PC-9 (cell line): ENCODE measurements around the gene SMO. TPM values are rescaled to one million over a fixed set of nuclear protein-coding genes. Genes with fewer than 3 reads are reported as not detected.
"Not testable (repeated sequence)": the region's sequence is repeated elsewhere in the genome, so short reads cannot be mapped to it uniquely, and the experiment has no call there.

Source experiments
- BruUV-seq: library from RNA; stranded (reverse); fragments of 400-500 nt; replicated peaks from 2 replicates; lab custom pipeline; 2021; lab: Mats Ljungman, UMichigan
- CTCF ChIA-PET: fragments of 300-600 bp; sonication (Branson Sonifier 250); formaldehyde crosslinking; loops from one replicate; lab custom pipeline; 2022; ENCODE audit warnings: antibody characterized with exemption; lab: Charles Lee
- POLR2A ChIA-PET: fragments of 300-600 bp; sonication (Branson Sonifier 250); formaldehyde crosslinking; loops from one replicate; lab custom pipeline; 2022; ENCODE audit warnings: antibody characterized with exemption; ENCODE audit not compliant: unreplicated experiment; lab: Charles Lee
- DNase-seq, 2 experiments: peaks; one replicate each; pipeline versions ENCODE4 v3.0.0 to v3.0.0-alpha.2; 2015 to 2022; ENCODE audit warnings: mixed read lengths in 1 of 2
- H2AFZ ChIP-seq: fragments of 200-600 bp; sonication (generic); 2 replicates; pipeline ENCODE4 v1.8.1; 2017; ENCODE audit warnings: antibody characterized with exemption
- H3F3A ChIP-seq: fragments of 200-600 bp; sonication (generic); 2 replicates; pipeline ENCODE4 v1.8.1; 2017; ENCODE audit warnings: antibody characterized with exemption, mild to moderate bottlenecking, low read depth; ENCODE audit not compliant: insufficient read depth
- H3K27ac ChIP-seq: fragments of 200-600 bp; sonication (generic); 2 replicates; pipeline ENCODE4 v1.6.1; 2016; ENCODE audit warnings: mixed run types
- H3K27me3 ChIP-seq: fragments of 200-600 bp; sonication (generic); 2 replicates; pipeline ENCODE4 v1.6.1; 2016; ENCODE audit warnings: low read depth, mixed run types; ENCODE audit not compliant: insufficient read depth
- H3K36me3 ChIP-seq: fragments of 200-600 bp; sonication (generic); 2 replicates; pipeline ENCODE4 v1.6.1; 2016; ENCODE audit warnings: low read depth, mixed run types
- H3K4me1 ChIP-seq: fragments of 200-600 bp; sonication (generic); replicated peaks from 2 replicates; pipeline ENCODE4 v1.6.1; 2016; ENCODE audit warnings: mixed run types; ENCODE audit not compliant: insufficient read depth
- H3K4me2 ChIP-seq: fragments of 200-600 bp; sonication (generic); 2 replicates; pipeline ENCODE4 v1.6.1; 2017; ENCODE audit warnings: mixed run types
- H3K4me3 ChIP-seq: fragments of 200-600 bp; sonication (generic); 2 replicates; pipeline ENCODE4 v1.6.1; 2016; ENCODE audit warnings: mixed run types
- H3K79me2 ChIP-seq: fragments of 200-600 bp; sonication (generic); 2 replicates; pipeline ENCODE4 v1.6.1; 2017; ENCODE audit warnings: low read depth, mixed run types
- H3K9me2 ChIP-seq: fragments of 200-600 bp; sonication (generic); 2 replicates; pipeline ENCODE4 v1.8.1; 2017; ENCODE audit warnings: mild to moderate bottlenecking; ENCODE audit not compliant: insufficient read depth
- H3K9me3 ChIP-seq: fragments of 200-600 bp; sonication (generic); 2 replicates; pipeline ENCODE4 v1.8.1; 2016; ENCODE audit warnings: low read depth; ENCODE audit not compliant: insufficient read depth
- H4K20me1 ChIP-seq: fragments of 200-600 bp; sonication (generic); 2 replicates; pipeline ENCODE4 v1.8.1; 2017; ENCODE audit not compliant: insufficient read depth
- EZH2 ChIP-seq: fragments of 200-600 bp; sonication (generic); IDR thresholded peaks from 2 replicates; pipeline ENCODE4 v1.8.0; 2017; ENCODE audit warnings: antibody characterized with exemption, low read depth
- intact Hi-C: fragments of 100-400 bp; cut with micrococcal nuclease; formaldehyde crosslinking; loops from one replicate; pipeline ENCODE4 v1.10.0; 2022; ENCODE audit not compliant: unreplicated experiment
- total RNA-seq: library from RNA; stranded (reverse); gene quantifications from 2 replicates; pipeline ENCODE4 v1.2.3, GENCODE V29; 2021
- TF ChIP-seq, protein P1 (sequence below): fragments of 200-600 bp; sonication (generic); conservative IDR thresholded peaks from 2 replicates; pipeline ENCODE4 v1.6.1; 2017; ENCODE audit warnings: mixed run types, antibody characterized with exemption, mild to moderate bottlenecking, moderate library complexity

The SMO gene
- total RNA-seq, 1 experiment from 2014 or later, result 1.2 TPM

DNA sequence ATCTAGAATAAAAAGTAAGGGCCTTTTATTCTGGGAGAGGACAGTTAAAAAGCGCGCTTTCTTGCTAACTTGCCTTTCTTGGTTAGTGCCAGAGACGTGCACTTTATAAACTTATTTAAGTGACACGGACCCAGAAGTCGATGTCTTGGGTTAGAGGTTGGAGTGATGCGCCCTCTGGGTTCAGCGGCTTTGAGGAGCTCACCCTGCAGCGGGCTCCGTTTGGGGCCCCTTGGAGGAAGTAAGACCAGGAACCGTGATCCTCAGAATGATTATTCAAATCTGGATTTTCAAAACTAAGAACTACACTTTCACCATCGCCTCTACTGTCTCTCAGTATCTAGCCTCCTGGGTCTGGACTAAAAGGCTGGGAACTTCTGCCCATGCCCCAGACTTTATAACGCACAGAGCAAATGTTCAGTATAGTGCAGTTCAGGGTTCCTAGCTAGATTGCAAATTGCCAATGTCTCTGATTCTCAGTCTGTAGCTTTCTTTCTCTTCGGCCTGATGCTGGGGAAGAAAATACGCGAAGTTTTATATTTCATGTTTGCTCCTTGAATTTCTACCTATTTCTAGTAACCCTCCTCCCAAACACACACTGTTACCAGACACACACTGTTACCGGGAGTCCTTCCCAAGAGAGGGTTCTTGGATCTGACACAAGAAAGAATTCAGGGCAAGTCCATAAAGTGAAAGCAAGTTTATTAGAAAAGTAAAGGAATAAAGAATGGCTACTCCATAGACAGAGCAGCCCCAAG is 18.6 kb upstream of the SMO start:
- no TSS peak for BruUV-seq
- ChIA-PET POLR2A (no interaction called here), CTCF (no interaction called here)
- H3K36me3 ChIP-seq, result no peaks in the 10 kb centered on the region
- no peaks in the 10 kb centered on the region for H3F3A ChIP-seq
- no peaks in the 10 kb centered on the region for H3K27me3 ChIP-seq
- H3K4me3 ChIP-seq, result no peak overlapping the region
- H3K4me2 ChIP-seq, result peak overlapping the region; percentile 40; the same call in 1 of the 2 replicates
- H3K9me3 ChIP-seq, result no peaks in the 10 kb centered on the region
- no peaks in the 10 kb centered on the region for H4K20me1 ChIP-seq
- H3K9me2 ChIP-seq, result no peaks in the 10 kb centered on the region
- H3K79me2 ChIP-seq, result no peaks in the 10 kb centered on the region
- H2AFZ ChIP-seq, result no peak overlapping the region
- DNase-seq, result no peak
- TF ChIP-seq EZH2, result no peak
- TF ChIP-seq, protein P1, sequence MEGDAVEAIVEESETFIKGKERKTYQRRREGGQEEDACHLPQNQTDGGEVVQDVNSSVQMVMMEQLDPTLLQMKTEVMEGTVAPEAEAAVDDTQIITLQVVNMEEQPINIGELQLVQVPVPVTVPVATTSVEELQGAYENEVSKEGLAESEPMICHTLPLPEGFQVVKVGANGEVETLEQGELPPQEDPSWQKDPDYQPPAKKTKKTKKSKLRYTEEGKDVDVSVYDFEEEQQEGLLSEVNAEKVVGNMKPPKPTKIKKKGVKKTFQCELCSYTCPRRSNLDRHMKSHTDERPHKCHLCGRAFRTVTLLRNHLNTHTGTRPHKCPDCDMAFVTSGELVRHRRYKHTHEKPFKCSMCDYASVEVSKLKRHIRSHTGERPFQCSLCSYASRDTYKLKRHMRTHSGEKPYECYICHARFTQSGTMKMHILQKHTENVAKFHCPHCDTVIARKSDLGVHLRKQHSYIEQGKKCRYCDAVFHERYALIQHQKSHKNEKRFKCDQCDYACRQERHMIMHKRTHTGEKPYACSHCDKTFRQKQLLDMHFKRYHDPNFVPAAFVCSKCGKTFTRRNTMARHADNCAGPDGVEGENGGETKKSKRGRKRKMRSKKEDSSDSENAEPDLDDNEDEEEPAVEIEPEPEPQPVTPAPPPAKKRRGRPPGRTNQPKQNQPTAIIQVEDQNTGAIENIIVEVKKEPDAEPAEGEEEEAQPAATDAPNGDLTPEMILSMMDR, result no peak
- intact Hi-C loops, result no loop called here
- H3K4me1 ChIP-seq, result no peaks in the 10 kb centered on the region
- H3K27ac ChIP-seq, result no peak overlapping the region

GRCh38 chr7:129170441-129171021 is 17.9 kb upstream of the SMO start:
- Histone ChIP-seq H3K36me3 (no peaks in the 10 kb centered on the region), H3K27me3 (no peaks in the 10 kb centered on the region), H3K9me2 (no peaks in the 10 kb centered on the region), H4K20me1 (no peaks in the 10 kb centered on the region), H3K4me1 (no peaks in the 10 kb centered on the region), H3F3A (no peaks in the 10 kb centered on the region), H2AFZ (no peak overlapping the region), H3K79me2 (no peaks in the 10 kb centered on the region), H3K27ac (no peak overlapping the region), H3K4me3 (no peak overlapping the region), H3K9me3 (no peaks in the 10 kb centered on the region), H3K4me2 (no peak overlapping the region)
- intact Hi-C loops, result no loop called here
- BruUV-seq, result no TSS peak
- ChIA-PET POLR2A (no interaction called here), CTCF (no interaction called here)
- TF ChIP-seq, protein P1, result no peak
- no peak for TF ChIP-seq EZH2
- no peak for DNase-seq

- H3K4me1 ChIP-seq, intact Hi-C loops, H2AFZ ChIP-seq, H3F3A ChIP-seq, DNase-seq, H3K9me3 ChIP-seq, H3K27ac ChIP-seq, H3K36me3 ChIP-seq, H3K4me3 ChIP-seq, H3K27me3 ChIP-seq, H3K4me2 ChIP-seq, BruUV-seq, H3K79me2 ChIP-seq, H3K9me2 ChIP-seq, POLR2A ChIA-PET, H4K20me1 ChIP-seq: not testable (repeated sequence)
- CTCF ChIA-PET, result interaction anchor here (0.7 kb wide), 1 partner anchor 222 kb away, joined by 5 read pairs; no protein-coding TSS in a partner anchor
Measured at GRCh38 chr7:129173861-129174260, 14.6 kb upstream of the SMO start.
